ENCODE data around the gene MPRIP.

The MPRIP gene

GRCh38 chr17:17164156-17164555 is 121.9 kb downstream of the MPRIP start:
- TF ChIP-seq EZH2 (IDR thresholded peaks at IDR 0.05; ENCODE audit: borderline replicate concordance, low read depth, low read length, severe bottlenecking) (no peak), CTCF (IDR thresholded peaks at IDR 0.05; ENCODE audit: borderline replicate concordance, extremely low read depth, low read length, poor library complexity, severe bottlenecking) (no peak)
- no peaks in the 10 kb centered on the region for H3K27me3 ChIP-seq (ENCODE audit: insufficient read depth, low read length, poor library complexity)
- peaks cover 15% of the 10 kb centered on the region for H4K20me1 ChIP-seq (ENCODE audit: insufficient read depth, low read length)
- no peaks in the 10 kb centered on the region for H3K79me2 ChIP-seq (ENCODE audit: insufficient read depth, low read length)
- no peak for ATAC-seq (ENCODE audit: insufficient read depth, low read depth)
- H3K27ac ChIP-seq (ENCODE audit: low read length) = no peak overlapping the region
- H3K9me3 ChIP-seq (ENCODE audit: insufficient read depth, low read length, severe bottlenecking) = no peaks in the 10 kb centered on the region
- no peak for DNase-seq
- no peak overlapping the region for H3K4me3 ChIP-seq (ENCODE audit: low read depth in 1 of 2, low read length in 2 of 2)
- H3K4me2 ChIP-seq (ENCODE audit: insufficient read depth, low read length) = no peak overlapping the region
- no peak overlapping the region for H3K9ac ChIP-seq (ENCODE audit: low read depth, low read length)
- no peaks in the 10 kb centered on the region for H3K4me1 ChIP-seq (ENCODE audit: insufficient read depth, low read length)
- no peak overlapping the region for H2AFZ ChIP-seq (ENCODE audit: low read depth, low read length)
- peaks cover 97% of the 10 kb centered on the region for H3K36me3 ChIP-seq (ENCODE audit: insufficient read depth, low read length)

- no peak for DNase-seq
- Histone ChIP-seq H3K9me3 (ENCODE audit: insufficient read depth, low read length, severe bottlenecking) (no peaks in the 10 kb centered on the region), H3K27ac (ENCODE audit: low read length) (no peak overlapping the region), H3K4me3 (ENCODE audit: low read depth in 1 of 2, low read length in 2 of 2) (no peak overlapping the region), H3K9ac (ENCODE audit: low read depth, low read length) (no peak overlapping the region), H3K79me2 (ENCODE audit: insufficient read depth, low read length) (no peaks in the 10 kb centered on the region), H3K4me2 (ENCODE audit: insufficient read depth, low read length) (no peak overlapping the region), H3K36me3 (ENCODE audit: insufficient read depth, low read length) (peaks cover 96% of the 10 kb centered on the region), H4K20me1 (ENCODE audit: insufficient read depth, low read length) (peaks cover 15% of the 10 kb centered on the region), H3K4me1 (ENCODE audit: insufficient read depth, low read length) (no peaks in the 10 kb centered on the region), H3K27me3 (ENCODE audit: insufficient read depth, low read length, poor library complexity) (no peaks in the 10 kb centered on the region), H2AFZ (ENCODE audit: low read depth, low read length) (no peak overlapping the region)
- ATAC-seq (ENCODE audit: insufficient read depth, low read depth) = no peak
- no peak for TF ChIP-seq EZH2 (IDR thresholded peaks at IDR 0.05; ENCODE audit: borderline replicate concordance, low read depth, low read length, severe bottlenecking)
- no peak for TF ChIP-seq CTCF (IDR thresholded peaks at IDR 0.05; ENCODE audit: borderline replicate concordance, extremely low read depth, low read length, poor library complexity, severe bottlenecking)
Measured at GRCh38 chr17:17164676-17165075, 122.4 kb downstream of the MPRIP start.

- no peak overlapping the region for H3K9ac ChIP-seq (ENCODE audit: low read depth, low read length)
- no peak overlapping the region for H3K4me2 ChIP-seq (ENCODE audit: insufficient read depth, low read length)
- H3K4me3 ChIP-seq (ENCODE audit: low read depth in 1 of 2, low read length in 2 of 2) = no peak overlapping the region
- H3K27me3 ChIP-seq (ENCODE audit: insufficient read depth, low read length, poor library complexity) = no peaks in the 10 kb centered on the region
- peaks cover 89% of the 10 kb centered on the region for H3K36me3 ChIP-seq (ENCODE audit: insufficient read depth, low read length)
- TF ChIP-seq CTCF (IDR thresholded peaks at IDR 0.05; ENCODE audit: borderline replicate concordance, extremely low read depth, low read length, poor library complexity, severe bottlenecking) (no peak), EZH2 (IDR thresholded peaks at IDR 0.05; ENCODE audit: borderline replicate concordance, low read depth, low read length, severe bottlenecking) (no peak)
- H3K79me2 ChIP-seq (ENCODE audit: insufficient read depth, low read length) = no peaks in the 10 kb centered on the region
- DNase-seq (no peak), ATAC-seq (ENCODE audit: insufficient read depth, low read depth) (no peak)
- no peak overlapping the region for H2AFZ ChIP-seq (ENCODE audit: low read depth, low read length)
- no peak overlapping the region for H3K27ac ChIP-seq (ENCODE audit: low read length)
- no peaks in the 10 kb centered on the region for H3K9me3 ChIP-seq (ENCODE audit: insufficient read depth, low read length, severe bottlenecking)
- H3K4me1 ChIP-seq (ENCODE audit: insufficient read depth, low read length) = no peaks in the 10 kb centered on the region
- peaks cover 15% of the 10 kb centered on the region for H4K20me1 ChIP-seq (ENCODE audit: insufficient read depth, low read length)
Measured at GRCh38 chr17:17165666-17166308, 123.5 kb downstream of the MPRIP start.

All from DND-41 (cell line).